Progenitor cell of endocrine pancreas (in vitro differentiated cells): ENCODE measurements around the gene ABCC9. TPM values are rescaled to one million over a fixed set of nuclear protein-coding genes. Genes with fewer than 3 reads are reported as not detected.
"Not testable (repeated sequence)": the region's sequence is repeated elsewhere in the genome, so short reads cannot be mapped to it uniquely, and the experiment has no call there.

Experiments
- DNase-seq: peaks from one replicate; pipeline ENCODE4 v3.0.0; 2021; ENCODE audit warnings: low spot score; ENCODE audit not compliant: unreplicated experiment
- H3K27ac Mint-ChIP-seq: 2 replicates; pipeline ENCODE4 v1.8.0; 2021; ENCODE audit warnings: mild to moderate bottlenecking, moderate library complexity, mixed read lengths
- H3K27me3 Mint-ChIP-seq: 2 replicates; pipeline ENCODE4 v1.8.0; 2021; ENCODE audit warnings: mixed read lengths
- H3K36me3 Mint-ChIP-seq: 2 replicates; pipeline ENCODE4 v1.8.0; 2022; ENCODE audit warnings: mixed read lengths; ENCODE audit not compliant: insufficient read depth
- H3K4me1 Mint-ChIP-seq: 2 replicates; pipeline ENCODE4 v1.8.0; 2021; ENCODE audit warnings: low read depth, mixed read lengths
- H3K4me3 Mint-ChIP-seq: 2 replicates; pipeline ENCODE4 v1.8.0; 2021; ENCODE audit warnings: low read depth, mild to moderate bottlenecking, moderate library complexity, mixed read lengths
- H3K9me3 Mint-ChIP-seq: 2 replicates; pipeline ENCODE4 v1.8.0; 2021; ENCODE audit warnings: low read depth, mixed read lengths
- total RNA-seq: library from RNA; stranded (reverse); gene quantifications from 2 replicates; pipeline ENCODE4 v1.2.1, GENCODE V29; 2021
- TF ChIP-seq, protein P1 (sequence below): fragments of 200-600 bp; sonication (generic); IDR thresholded peaks from one replicate; pipeline ENCODE4 v1.5.0; 2021; ENCODE audit warnings: antibody characterized with exemption, mild to moderate bottlenecking; ENCODE audit not compliant: unreplicated experiment

ABCC9 gene
- total RNA-seq, 1 donor from 2014 or later, result 0.29 TPM

DNA sequence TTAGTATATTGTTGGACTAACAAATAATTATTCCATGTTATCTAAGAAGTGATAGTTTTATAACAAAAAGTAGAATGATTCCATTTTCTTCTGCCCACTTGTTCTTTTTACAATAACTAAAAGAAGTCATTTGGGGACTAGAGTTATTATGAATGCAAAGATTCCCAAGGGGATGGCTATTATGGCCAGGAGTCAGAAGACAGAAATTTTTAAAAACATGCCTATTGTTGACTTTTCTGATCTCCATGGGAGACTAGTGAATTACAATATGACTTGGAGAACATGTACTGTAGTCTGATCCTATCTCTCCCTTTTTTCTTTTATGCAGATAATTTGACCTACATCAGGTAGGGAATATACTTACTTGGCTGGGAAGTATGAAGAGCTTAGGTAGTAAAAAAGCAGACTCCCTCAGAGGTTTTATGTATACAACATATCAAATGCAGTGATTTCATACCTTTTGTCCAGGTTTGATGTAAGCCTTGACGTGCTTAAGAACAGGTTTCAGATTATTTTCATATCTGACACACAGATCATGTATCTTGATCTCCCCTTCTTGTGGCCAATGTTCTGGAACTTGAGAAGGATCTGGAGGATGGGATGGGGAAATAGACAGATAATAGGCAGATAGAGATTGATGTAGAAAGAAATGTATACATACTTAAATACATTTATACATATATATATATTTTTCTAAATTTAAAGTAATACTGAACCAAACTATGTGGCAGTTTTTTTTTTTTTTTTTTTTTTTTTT, 125.7 kb downstream of the ABCC9 start:
- Mint-ChIP-seq H3K9me3 (peaks cover 4% of the 10 kb centered on the region), H3K27me3 (no peaks in the 10 kb centered on the region), H3K4me1 (peaks cover 7% of the 10 kb centered on the region), H3K4me3 (no peak overlapping the region), H3K36me3 (no peaks in the 10 kb centered on the region), H3K27ac (no peak overlapping the region)
- DNase-seq, result no peak
- TF ChIP-seq, protein P1, sequence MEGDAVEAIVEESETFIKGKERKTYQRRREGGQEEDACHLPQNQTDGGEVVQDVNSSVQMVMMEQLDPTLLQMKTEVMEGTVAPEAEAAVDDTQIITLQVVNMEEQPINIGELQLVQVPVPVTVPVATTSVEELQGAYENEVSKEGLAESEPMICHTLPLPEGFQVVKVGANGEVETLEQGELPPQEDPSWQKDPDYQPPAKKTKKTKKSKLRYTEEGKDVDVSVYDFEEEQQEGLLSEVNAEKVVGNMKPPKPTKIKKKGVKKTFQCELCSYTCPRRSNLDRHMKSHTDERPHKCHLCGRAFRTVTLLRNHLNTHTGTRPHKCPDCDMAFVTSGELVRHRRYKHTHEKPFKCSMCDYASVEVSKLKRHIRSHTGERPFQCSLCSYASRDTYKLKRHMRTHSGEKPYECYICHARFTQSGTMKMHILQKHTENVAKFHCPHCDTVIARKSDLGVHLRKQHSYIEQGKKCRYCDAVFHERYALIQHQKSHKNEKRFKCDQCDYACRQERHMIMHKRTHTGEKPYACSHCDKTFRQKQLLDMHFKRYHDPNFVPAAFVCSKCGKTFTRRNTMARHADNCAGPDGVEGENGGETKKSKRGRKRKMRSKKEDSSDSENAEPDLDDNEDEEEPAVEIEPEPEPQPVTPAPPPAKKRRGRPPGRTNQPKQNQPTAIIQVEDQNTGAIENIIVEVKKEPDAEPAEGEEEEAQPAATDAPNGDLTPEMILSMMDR, result no peak

DNA sequence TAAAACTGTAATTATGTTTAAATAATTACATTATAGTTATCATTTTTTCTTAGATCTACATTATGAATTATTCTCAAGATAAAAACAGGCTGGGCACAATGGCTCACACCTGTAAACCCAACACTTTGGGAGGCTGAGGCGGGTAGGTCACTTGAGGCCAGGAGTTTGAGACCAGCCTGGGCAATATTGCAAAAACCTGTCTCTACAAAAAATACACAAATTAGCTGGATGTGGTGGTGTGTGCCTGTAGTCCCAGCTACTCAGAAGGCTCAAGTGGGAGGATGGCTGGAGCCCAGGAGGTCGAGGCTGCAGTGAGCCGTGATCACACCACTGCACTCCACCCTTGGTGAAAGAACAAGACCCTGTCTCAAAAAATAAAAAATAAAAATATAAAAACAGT, 126.4 kb downstream of the ABCC9 start:
- H3K4me3 Mint-ChIP-seq, result no peak overlapping the region

DNA sequence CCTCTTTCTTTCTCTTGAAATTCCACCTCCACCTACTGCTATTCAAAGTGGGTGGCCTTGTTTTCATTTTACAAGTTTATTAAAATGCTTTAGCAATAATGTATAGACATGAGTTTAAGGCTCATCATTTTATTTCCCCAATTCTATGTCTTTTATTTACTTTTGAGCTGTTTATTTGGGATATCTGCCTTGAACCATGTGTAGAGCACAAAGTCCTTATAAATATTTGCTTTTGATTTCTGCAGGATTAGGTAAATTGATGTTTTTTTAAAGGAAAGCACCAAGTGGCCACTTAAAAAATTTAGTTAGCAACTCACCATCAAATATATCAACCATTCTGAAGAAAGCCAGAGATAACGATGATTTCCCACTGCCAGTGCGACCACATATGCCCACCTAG, 126.9 kb downstream of the ABCC9 start:
- TF ChIP-seq, protein P1, result no peak
- Mint-ChIP-seq H3K4me3 (no peak overlapping the region), H3K9me3 (peaks cover 7% of the 10 kb centered on the region), H3K27me3 (no peaks in the 10 kb centered on the region), H3K27ac (no peak overlapping the region), H3K4me1 (peaks cover 4% of the 10 kb centered on the region), H3K36me3 (no peaks in the 10 kb centered on the region)
- no peak for DNase-seq

More for the DNA sequence above, 126.4 kb downstream of the ABCC9 start:
- Mint-ChIP-seq H3K36me3 (no peaks in the 10 kb centered on the region), H3K4me1 (peaks cover 7% of the 10 kb centered on the region), H3K27me3 (no peaks in the 10 kb centered on the region), H3K27ac (no peak overlapping the region), H3K9me3 (peaks cover 7% of the 10 kb centered on the region)
- TF ChIP-seq, protein P1, result no peak
- DNase-seq, result no peak

DNA sequence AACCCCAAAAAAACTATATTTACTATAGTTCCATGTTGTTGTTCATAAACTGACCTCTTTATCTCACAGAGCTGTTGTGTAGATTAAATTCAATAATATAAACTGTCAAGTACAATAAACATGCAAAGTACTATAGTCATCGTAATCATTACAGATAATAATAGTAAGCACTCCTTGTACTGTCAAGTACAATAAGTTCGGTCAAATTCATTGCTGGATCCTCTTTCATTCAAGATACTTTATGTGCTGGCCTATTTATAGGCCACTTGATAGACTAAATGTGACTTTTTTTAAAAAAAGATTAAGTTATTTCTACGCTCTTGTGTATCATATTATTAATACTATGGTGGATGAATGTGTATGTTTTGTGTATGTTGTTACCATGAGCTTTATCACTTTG, 127.5 kb downstream of the ABCC9 start:
- Mint-ChIP-seq H3K9me3 (peaks cover 7% of the 10 kb centered on the region), H3K36me3 (no peaks in the 10 kb centered on the region), H3K27me3 (no peaks in the 10 kb centered on the region), H3K27ac (no peak overlapping the region), H3K4me1 (no peaks in the 10 kb centered on the region), H3K4me3 (no peak overlapping the region)
- TF ChIP-seq, protein P1, result no peak
- DNase-seq, result no peak

DNA sequence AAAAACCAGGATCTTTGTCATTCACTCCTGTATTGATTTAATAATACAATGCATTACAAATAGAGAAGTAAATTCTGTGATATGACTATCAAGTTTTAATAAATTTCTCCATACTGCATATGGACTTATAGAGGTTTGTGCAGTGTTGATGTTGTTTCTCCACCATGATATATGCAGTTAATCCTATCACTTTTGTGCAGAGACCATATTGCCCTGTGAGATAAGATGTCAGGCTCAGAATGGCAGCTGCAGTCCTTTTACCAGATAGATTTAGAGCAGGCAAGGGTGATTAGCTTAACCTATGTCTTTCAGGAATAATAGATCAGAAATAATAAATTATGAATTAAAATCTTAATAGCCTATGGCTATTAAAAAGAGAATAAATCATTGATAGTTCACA, 128.1 kb downstream of the ABCC9 start:
- TF ChIP-seq, protein P1, result no peak

DNA sequence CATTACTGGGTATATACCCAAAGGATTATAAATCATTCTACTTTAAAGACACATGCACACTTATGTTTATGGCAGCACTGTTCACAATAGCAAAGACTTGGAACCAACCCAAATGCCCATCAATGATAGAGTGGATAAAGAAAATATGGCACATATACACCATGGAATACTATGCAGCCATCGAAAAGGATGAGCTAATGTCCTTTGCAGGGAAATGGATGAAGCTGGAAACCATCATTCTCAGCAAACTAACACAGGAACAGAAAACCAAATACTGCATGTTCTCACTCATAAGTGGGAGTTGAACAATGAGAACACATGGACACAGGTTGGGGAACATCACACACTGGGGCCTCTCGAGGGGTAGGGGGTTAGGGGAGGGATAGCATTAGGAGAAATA, 128.9 kb downstream of the ABCC9 start:
- H3K27ac Mint-ChIP-seq, DNase-seq, H3K9me3 Mint-ChIP-seq, H3K36me3 Mint-ChIP-seq, H3K4me1 Mint-ChIP-seq, H3K27me3 Mint-ChIP-seq, H3K4me3 Mint-ChIP-seq: not testable (repeated sequence)

More for the DNA sequence above, 128.1 kb downstream of the ABCC9 start:
- Mint-ChIP-seq H3K4me1 (no peaks in the 10 kb centered on the region), H3K9me3 (peaks cover 7% of the 10 kb centered on the region), H3K27ac (no peak overlapping the region), H3K27me3 (no peaks in the 10 kb centered on the region), H3K36me3 (no peaks in the 10 kb centered on the region), H3K4me3 (no peak overlapping the region)
- DNase-seq, result no peak
